ENCODE measurements around the gene CPLX1. TPM values are rescaled to one million over a fixed set of nuclear protein-coding genes. Genes with fewer than 3 reads are reported as not detected.

Gene CPLX1
- total RNA-seq, 1 experiment from 2014 or later = 2.7 TPM

DNA sequence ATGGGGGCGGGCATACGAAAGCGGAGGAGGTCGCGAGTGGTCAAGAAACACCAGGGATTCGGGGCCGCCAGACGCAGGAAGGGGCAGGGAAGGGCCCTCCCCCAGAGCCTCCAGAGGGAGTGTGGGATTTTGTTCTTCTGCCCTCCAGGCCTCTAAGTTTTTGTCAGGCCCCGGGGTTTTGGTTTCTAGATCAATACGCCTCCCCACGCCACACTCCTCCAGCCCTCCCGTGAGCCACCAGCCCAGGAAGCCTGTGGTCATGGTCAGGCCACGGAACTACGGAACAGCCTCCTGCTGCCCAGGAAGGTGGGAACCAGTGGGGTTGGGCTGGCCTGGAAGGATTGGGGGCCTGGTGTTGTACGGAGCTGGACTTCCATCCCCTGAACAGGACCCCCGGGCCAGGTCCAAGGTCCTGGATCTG lies 38.4 kb downstream of the CPLX1 start:
- H3K27ac Mint-ChIP-seq (ENCODE audit: low read depth, unreplicated experiment) = no peak overlapping the region
- ChIA-PET CTCF (no interaction called here), POLR2A (no interaction called here)
- intact Hi-C loops (cut with micrococcal nuclease) = no loop called here
- no TSS peak for BruUV-seq (replicated peaks)
- TF ChIP-seq, protein P1, sequence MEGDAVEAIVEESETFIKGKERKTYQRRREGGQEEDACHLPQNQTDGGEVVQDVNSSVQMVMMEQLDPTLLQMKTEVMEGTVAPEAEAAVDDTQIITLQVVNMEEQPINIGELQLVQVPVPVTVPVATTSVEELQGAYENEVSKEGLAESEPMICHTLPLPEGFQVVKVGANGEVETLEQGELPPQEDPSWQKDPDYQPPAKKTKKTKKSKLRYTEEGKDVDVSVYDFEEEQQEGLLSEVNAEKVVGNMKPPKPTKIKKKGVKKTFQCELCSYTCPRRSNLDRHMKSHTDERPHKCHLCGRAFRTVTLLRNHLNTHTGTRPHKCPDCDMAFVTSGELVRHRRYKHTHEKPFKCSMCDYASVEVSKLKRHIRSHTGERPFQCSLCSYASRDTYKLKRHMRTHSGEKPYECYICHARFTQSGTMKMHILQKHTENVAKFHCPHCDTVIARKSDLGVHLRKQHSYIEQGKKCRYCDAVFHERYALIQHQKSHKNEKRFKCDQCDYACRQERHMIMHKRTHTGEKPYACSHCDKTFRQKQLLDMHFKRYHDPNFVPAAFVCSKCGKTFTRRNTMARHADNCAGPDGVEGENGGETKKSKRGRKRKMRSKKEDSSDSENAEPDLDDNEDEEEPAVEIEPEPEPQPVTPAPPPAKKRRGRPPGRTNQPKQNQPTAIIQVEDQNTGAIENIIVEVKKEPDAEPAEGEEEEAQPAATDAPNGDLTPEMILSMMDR (IDR thresholded peaks at IDR 0.05; ENCODE audit: unreplicated experiment) = no peak
- peaks cover under 1% of the 10 kb centered on the region for H3K4me1 Mint-ChIP-seq (ENCODE audit: insufficient read depth, unreplicated experiment)
- H3K27me3 Mint-ChIP-seq (ENCODE audit: insufficient read depth, unreplicated experiment) = no peaks in the 10 kb centered on the region
- H3K9me3 Mint-ChIP-seq (ENCODE audit: unreplicated experiment) = no peaks in the 10 kb centered on the region
- H3K36me3 Mint-ChIP-seq (ENCODE audit: insufficient read depth, unreplicated experiment) = no peaks in the 10 kb centered on the region
- no peak overlapping the region for H3K4me3 Mint-ChIP-seq (ENCODE audit: unreplicated experiment)
- no peak for DNase-seq (ENCODE audit: unreplicated experiment)

DNA sequence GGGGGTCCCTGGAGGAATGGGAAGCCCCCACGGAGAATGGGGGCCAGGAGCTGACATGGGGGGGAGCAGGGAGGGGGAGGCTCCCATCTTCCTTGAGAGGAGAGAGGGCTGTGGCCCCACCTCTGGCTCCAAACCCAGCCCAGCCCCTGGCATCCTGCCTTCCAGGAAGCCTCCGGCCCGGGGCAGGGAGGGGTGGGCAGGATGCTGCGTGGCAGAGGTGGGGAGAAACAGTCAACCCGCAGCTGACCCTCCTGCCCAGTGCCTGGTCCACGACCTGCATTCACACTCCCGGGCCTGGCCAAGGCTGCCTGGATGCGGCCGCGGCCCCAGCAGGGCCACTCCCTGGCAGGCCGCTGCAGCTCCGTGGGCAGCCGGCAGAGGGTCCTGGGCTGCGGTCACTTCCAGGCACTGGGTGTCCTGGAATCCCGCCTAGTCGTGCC lies 39.0 kb downstream of the CPLX1 start:
- POLR2A ChIA-PET = no interaction called here
- H3K27ac Mint-ChIP-seq (ENCODE audit: low read depth, unreplicated experiment) = no peak overlapping the region
- no peaks in the 10 kb centered on the region for H3K36me3 Mint-ChIP-seq (ENCODE audit: insufficient read depth, unreplicated experiment)
- no peak overlapping the region for H3K4me3 Mint-ChIP-seq (ENCODE audit: unreplicated experiment)
- no peaks in the 10 kb centered on the region for H3K9me3 Mint-ChIP-seq (ENCODE audit: unreplicated experiment)
- intact Hi-C loops (cut with micrococcal nuclease) = no loop called here
- peaks cover 6% of the 10 kb centered on the region for H3K4me1 Mint-ChIP-seq (ENCODE audit: insufficient read depth, unreplicated experiment)
- TF ChIP-seq, protein P1 (IDR thresholded peaks at IDR 0.05; ENCODE audit: unreplicated experiment) = no peak
- CTCF ChIA-PET = interaction anchor here (0.6 kb wide), 1 partner anchor 20 kb away, joined by 4 read pairs; no protein-coding TSS in a partner anchor
- H3K27me3 Mint-ChIP-seq (ENCODE audit: insufficient read depth, unreplicated experiment) = no peaks in the 10 kb centered on the region
- no TSS peak for BruUV-seq (replicated peaks)
- no peak for DNase-seq (ENCODE audit: unreplicated experiment)

DNA sequence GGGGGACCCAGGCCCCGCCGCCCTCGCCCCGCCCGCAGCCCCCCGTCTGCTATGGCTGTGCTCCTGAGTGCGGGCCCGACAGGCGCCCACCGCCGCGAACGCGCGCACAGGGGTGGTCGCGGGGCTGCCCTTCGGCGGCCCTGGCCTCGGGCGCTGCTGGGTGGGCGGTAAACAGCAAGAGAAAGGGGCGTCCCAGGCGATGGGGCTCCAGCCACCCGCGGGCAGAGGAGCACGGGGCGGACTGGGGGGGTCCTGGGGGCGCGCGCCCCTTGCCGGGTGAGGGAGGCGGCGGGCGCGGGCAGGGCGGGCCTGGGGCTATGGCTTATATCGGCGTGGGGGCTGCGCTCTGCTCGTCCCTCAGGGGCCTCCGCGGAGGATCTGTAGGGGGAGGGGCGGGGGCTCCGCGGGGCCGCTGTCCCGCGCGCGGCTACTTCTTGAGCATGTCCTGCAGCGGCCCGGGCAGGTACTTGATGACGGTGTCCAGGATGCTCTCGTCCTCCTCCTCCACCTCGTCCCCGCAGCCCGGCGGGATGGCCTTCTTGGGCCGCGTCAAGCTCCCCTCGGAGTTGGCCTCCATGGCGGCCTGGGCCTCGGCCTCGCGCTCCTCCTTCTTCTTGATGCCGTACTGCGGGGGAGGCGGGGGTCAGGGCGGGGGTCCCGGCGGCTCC lies 39.7 kb downstream of the CPLX1 start:
- Mint-ChIP-seq H3K4me3 (ENCODE audit: unreplicated experiment) (no peak overlapping the region), H3K27me3 (ENCODE audit: insufficient read depth, unreplicated experiment) (no peaks in the 10 kb centered on the region), H3K27ac (ENCODE audit: low read depth, unreplicated experiment) (peak overlapping the region; percentile 35), H3K4me1 (ENCODE audit: insufficient read depth, unreplicated experiment) (peaks cover 6% of the 10 kb centered on the region), H3K9me3 (ENCODE audit: unreplicated experiment) (no peaks in the 10 kb centered on the region), H3K36me3 (ENCODE audit: insufficient read depth, unreplicated experiment) (no peaks in the 10 kb centered on the region)
- ChIA-PET CTCF (no interaction called here), POLR2A (no interaction called here)
- intact Hi-C loops (cut with micrococcal nuclease) = no loop called here
- no peak for DNase-seq (ENCODE audit: unreplicated experiment)
- BruUV-seq (replicated peaks) = no TSS peak
- TF ChIP-seq, protein P1 (IDR thresholded peaks at IDR 0.05; ENCODE audit: unreplicated experiment) = no peak

DNA sequence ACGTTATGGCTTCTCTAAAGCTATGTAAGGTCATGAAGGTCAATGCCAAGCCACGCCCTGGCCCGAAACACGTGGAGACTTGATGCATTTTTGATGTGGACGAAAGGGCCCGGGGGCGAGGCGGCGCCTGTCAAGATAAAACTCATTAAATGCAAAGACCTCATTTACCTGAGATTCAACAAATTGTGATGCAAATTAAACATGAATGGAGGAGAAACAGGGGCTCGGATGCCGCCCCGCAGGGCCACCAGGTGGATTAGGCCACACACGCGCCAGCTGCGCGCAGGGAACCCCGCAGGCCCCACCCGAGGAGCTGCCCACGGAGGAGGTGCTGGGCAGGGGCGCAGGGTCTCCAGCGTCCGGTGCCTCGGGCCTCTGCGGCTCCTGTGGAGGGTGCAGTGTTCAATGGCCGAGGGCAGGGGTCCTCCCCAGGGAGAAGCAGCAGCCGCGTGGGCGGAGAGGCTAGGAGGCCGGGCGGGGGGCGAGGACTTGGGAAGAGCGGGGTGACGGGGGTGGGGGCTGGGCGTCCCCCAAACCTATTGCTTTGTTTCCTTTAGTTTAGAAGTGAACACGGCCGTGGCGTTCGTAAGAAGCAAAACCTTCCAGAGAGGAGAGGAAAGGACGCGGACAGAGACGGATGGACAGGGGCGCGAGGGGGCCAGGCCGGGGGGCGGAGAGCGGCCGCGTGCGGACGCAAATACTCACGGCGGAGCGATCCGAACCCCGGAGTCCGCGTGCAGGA lies 40.4 kb downstream of the CPLX1 start:
- H3K36me3 Mint-ChIP-seq (ENCODE audit: insufficient read depth, unreplicated experiment) = no peaks in the 10 kb centered on the region
- peaks cover 6% of the 10 kb centered on the region for H3K4me1 Mint-ChIP-seq (ENCODE audit: insufficient read depth, unreplicated experiment)
- TF ChIP-seq, protein P1 (IDR thresholded peaks at IDR 0.05; ENCODE audit: unreplicated experiment) = no peak
- H3K27ac Mint-ChIP-seq (ENCODE audit: low read depth, unreplicated experiment) = peak overlapping the region; percentile 35
- H3K4me3 Mint-ChIP-seq (ENCODE audit: unreplicated experiment) = no peak overlapping the region
- ChIA-PET CTCF (no interaction called here), POLR2A (no interaction called here)
- intact Hi-C loops (cut with micrococcal nuclease) = no loop called here
- BruUV-seq (replicated peaks) = no TSS peak
- H3K27me3 Mint-ChIP-seq (ENCODE audit: insufficient read depth, unreplicated experiment) = no peaks in the 10 kb centered on the region
- no peak for DNase-seq (ENCODE audit: unreplicated experiment)
- no peaks in the 10 kb centered on the region for H3K9me3 Mint-ChIP-seq (ENCODE audit: unreplicated experiment)

Data from MCF 10A (cell line).